Epithelial cell of proximal tubule (primary cell): Measurements from ENCODE around the gene RUNX2. TPM values are rescaled to one million over a fixed set of nuclear protein-coding genes. Genes with fewer than 3 reads are reported as not detected.

ENCODE experiments used
- DNase-seq: peaks from one replicate; pipeline ENCODE4 v3.0.0-alpha.2; 2011; ENCODE audit warnings: low read depth
- H3K4me3 ChIP-seq: 2 replicates; pipeline ENCODE4 v1.5.1; 2011; ENCODE audit warnings: low read depth, mild to moderate bottlenecking, low read length
- total RNA-seq: library from RNA; depleted of rRNA; stranded (reverse); fragments of >200 nt; gene quantifications from 2 replicates; pipeline ENCODE4 v1.2.3, GENCODE V29; 2015
- TF ChIP-seq, protein P1 (sequence below): conservative IDR thresholded peaks from 2 replicates; pipeline ENCODE4 v1.5.1; 2012; ENCODE audit warnings: low read depth, mild to moderate bottlenecking, low read length

RUNX2 gene
- total RNA-seq, 1 donor from 2014 or later = 13.1 TPM

DNA sequence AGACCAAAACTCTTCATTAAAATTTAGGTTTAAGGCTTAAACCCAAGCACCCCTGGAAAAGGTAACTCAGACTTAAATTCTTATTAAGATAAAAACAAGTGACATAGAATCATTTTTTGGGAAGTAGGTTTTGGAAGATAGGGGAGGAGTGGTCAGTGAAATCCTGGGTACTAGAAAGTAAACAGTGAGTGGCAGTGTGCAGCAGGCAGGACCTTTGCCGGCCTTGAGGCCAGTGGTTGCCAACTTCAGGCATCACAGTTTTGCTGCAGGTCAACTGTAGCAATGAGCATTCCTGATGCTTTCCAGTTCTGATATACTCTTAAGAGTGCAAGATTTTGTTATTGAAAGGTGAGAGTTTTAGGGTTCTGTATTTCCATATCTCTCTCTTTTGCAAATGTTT lies 118.9 kb downstream of the RUNX2 start:
- DNase-seq = no peak
- TF ChIP-seq, protein P1, sequence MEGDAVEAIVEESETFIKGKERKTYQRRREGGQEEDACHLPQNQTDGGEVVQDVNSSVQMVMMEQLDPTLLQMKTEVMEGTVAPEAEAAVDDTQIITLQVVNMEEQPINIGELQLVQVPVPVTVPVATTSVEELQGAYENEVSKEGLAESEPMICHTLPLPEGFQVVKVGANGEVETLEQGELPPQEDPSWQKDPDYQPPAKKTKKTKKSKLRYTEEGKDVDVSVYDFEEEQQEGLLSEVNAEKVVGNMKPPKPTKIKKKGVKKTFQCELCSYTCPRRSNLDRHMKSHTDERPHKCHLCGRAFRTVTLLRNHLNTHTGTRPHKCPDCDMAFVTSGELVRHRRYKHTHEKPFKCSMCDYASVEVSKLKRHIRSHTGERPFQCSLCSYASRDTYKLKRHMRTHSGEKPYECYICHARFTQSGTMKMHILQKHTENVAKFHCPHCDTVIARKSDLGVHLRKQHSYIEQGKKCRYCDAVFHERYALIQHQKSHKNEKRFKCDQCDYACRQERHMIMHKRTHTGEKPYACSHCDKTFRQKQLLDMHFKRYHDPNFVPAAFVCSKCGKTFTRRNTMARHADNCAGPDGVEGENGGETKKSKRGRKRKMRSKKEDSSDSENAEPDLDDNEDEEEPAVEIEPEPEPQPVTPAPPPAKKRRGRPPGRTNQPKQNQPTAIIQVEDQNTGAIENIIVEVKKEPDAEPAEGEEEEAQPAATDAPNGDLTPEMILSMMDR = no peak
- no peak overlapping the region for H3K4me3 ChIP-seq

DNA sequence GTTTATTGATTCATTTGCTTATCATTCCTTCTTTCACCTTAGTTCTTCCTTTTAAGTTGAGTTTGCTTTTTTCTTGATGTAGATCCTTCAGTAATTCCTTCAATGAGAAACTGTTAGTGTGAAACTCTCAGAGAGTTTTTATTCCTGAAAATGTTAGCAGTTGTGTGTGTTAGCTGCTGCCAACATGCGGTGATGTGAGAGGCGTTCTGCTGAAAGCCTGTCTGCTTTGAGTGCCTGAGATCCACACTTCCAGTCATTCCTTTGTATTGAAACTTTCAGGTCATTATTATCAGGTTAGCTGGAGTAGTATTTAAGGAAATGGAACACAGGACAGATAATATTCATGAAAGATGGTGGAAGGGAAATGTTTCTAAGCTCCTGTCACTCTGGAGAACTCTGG lies 119.6 kb downstream of the RUNX2 start:
- DNase-seq = no peak
- TF ChIP-seq, protein P1 = no peak
- H3K4me3 ChIP-seq = no peak overlapping the region

DNA sequence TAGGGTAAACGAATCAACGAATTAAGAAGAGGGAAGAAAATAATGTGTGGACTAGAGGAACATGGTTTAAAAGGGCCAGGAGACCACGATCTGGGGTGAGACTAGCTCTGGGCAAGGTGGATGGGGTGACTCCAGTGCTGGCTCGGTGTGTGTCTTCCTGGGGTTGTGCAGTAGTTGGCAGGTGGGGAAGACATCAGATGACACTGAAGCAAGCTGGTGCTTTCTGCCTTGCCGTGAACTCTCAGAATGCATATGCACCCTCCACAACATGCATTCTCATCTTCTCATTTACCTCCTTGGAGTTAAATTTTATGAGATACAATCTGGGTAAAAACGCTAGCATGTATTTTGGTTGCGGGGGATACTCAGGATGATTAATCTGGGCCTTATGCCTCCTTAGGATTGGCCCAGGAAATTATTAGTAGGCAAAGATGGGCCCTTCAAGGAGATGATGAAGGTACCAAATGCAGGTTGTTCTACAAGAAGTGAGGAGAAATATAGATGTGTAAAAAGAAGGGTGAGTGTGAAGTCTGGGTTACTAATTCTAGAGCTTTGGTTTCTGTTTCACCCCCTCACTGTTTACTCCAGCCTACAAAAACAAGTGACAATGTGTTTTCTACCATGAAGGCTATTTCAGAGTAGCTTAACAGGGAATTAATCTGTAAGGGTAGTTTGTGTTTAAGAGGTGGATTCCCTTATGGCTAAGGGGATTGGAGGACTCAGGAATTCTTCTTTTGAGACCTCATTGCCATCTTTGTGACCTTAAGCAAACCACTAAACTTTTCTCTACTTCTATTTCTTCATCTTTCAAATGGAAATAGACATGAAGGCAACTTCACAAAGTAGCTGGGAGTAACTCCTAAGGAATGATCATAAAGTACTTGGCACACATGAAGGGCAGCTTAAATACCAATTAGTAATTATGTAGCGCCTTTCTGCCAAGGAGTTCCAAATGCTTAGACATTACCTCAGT lies 120.6 kb downstream of the RUNX2 start:
- TF ChIP-seq, protein P1 = no peak
- no peak for DNase-seq
- H3K4me3 ChIP-seq = no peak overlapping the region

DNA sequence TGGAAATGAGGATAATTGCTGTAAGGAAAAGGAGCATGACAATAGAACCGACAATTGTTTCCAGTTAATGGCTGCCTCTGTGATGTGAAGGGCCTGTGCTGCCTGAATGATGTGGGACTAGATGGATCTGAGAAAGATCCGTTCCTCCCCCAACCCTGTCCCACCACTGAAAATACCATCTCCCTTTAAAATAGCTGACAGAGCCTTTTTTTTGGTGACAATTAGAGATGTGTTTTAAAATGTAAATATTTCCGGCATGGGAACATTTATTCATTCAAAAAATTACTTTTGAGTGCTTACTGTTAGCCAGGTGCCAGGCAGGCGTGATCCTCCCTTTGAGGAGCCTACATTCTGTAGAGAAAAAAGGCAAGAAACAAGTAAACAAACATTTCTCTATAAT lies 122.0 kb downstream of the RUNX2 start:
- TF ChIP-seq, protein P1 = no peak

DNA sequence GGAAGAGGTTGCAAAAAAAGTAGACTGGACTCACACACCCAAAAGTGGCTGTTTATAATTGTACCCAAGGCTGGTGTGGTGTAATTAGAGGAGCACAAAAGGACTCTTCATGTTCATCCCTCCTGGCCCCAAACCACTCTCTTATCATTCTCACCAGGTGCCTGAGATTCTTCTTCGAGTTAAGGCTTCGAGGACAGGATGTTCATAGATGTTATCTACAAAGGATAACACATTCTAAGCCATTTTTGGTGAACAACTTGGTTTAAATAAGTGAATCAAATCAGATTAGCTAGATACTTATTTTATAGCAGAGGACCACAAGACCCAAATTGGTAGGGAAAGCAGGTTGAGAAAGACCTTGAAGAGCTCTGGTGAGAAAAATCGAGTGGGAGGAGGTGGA lies 122.7 kb downstream of the RUNX2 start:
- no peak for DNase-seq
- no peak overlapping the region for H3K4me3 ChIP-seq
- TF ChIP-seq, protein P1 = no peak

More for the DNA sequence above, 122.0 kb downstream of the RUNX2 start:
- no peak overlapping the region for H3K4me3 ChIP-seq
- no peak for DNase-seq

DNA sequence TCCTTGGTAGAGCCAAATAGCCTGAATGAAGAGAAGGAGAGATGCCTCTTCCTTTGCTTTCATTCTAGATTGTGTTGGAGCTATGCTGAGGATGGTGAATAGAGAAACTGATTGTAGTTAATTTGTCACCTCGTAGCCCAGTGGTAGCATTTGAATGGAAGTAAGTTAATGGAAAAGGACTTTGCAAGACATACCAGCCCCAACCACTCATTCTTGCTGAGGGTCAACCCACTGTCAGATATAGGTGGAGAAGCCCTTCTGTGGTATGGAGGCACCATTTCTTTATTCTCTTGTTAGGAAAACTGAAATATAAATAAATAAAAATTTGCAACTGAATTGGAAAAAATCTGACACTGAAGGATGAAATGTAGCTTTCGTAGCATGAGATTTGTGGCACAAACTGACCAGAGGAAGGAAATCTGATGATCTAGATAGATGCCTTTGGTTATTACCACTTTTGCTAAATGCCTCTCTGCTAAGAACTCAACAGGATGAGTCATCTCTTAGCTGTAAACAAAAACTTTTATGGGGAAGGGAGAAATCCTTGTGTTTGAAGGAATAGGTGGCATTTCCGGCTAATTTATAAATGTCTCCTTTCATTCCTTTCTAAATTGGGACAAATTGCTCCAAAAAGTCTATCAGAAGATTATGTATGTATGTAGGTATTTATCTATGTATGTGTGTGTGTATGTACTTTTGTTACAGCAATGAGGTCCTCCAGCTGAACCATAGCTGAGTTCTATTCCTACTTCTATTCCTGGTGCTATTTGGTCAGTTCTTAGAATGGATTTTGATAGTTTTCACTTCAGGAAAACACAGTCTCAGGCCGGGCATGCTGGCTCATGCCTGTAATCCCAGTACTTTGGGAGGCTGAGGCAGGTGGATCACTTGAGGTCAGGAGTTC lies 126.1 kb downstream of the RUNX2 start:
- TF ChIP-seq, protein P1 = no peak
- no peak overlapping the region for H3K4me3 ChIP-seq
- DNase-seq = no peak
